ENCODE measurements around the gene C19orf12. TPM values are rescaled to one million over a fixed set of nuclear protein-coding genes. Genes with fewer than 3 reads are reported as not detected.
A peak's percentile ranks its signal among the peaks of the same experiment; 100 is the strongest.

C19orf12 gene
- total RNA-seq, 4 donors from 2014 or later, result 27.0 to 52.9 (median 38.9) TPM

DNA sequence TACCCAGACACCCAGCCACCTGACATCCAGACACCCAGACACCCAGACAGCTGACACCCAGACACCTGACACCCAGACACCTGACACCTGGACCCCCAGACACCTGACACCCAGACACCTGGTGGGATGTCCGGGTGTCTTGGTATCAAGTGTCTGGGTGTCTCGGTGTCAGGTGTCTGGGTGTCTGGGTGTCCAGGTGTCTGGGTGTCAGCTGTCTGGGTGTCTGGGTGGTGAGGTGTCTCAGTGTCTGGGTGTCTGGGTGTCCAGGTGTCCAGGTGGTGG lies 18.6 kb downstream of the C19orf12 start:
- no peak for DNase-seq (ENCODE audit: extremely low spot score)
- H3K9me3 ChIP-seq, result no peaks in the 10 kb centered on the region
- no peak for TF ChIP-seq CTCF (IDR thresholded peaks at IDR 0.05)
- TF ChIP-seq EP300 (IDR thresholded peaks at IDR 0.05), result no peak
- no peak for TF ChIP-seq POLR2AphosphoS5 (IDR thresholded peaks at IDR 0.05)
- TF ChIP-seq POLR2A (IDR thresholded peaks at IDR 0.05; ENCODE audit: low read depth), result no peak
- intact Hi-C loops (cut with DNase I), result no loop called here
- H3K27me3 ChIP-seq, result no peaks in the 10 kb centered on the region
- H3K4me3 ChIP-seq, result no peak overlapping the region
- 80% methylated on average over 2 of the region's 2 CpGs for WGBS
- H3K4me1 ChIP-seq, result peaks cover 0 to 25% (median 23%) of the 10 kb centered on the region in 4 donors
- no peak overlapping the region for H3K27ac ChIP-seq (replicated peaks in 1 of 4)
- peaks cover 0 to 3% (median 0%) of the 10 kb centered on the region in 4 donors for H3K36me3 ChIP-seq

- H3K27me3 ChIP-seq, result no peaks in the 10 kb centered on the region
- WGBS, result 92% methylated on average over 6 of the region's 6 CpGs
- H3K36me3 ChIP-seq, result no peaks in the 10 kb centered on the region
- H3K4me3 ChIP-seq, result no peak overlapping the region
- DNase-seq (ENCODE audit: extremely low spot score), result no peak
- H3K9me3 ChIP-seq, result peaks cover 0 to under 1% (median 0%) of the 10 kb centered on the region in 4 donors
- intact Hi-C loops (cut with DNase I), result no loop called here
- TF ChIP-seq POLR2AphosphoS5 (IDR thresholded peaks at IDR 0.05) (no peak), CTCF (IDR thresholded peaks at IDR 0.05) (no peak), EP300 (IDR thresholded peaks at IDR 0.05) (no peak), POLR2A (IDR thresholded peaks at IDR 0.05; ENCODE audit: low read depth) (no peak)
- peaks cover 0 to 25% (median 23%) of the 10 kb centered on the region in 4 donors for H3K4me1 ChIP-seq
- no peak overlapping the region for H3K27ac ChIP-seq (replicated peaks in 1 of 4)
These were observed 19.1 kb downstream of the C19orf12 start for GRCh38 chr19:29695765-29696564.

DNA sequence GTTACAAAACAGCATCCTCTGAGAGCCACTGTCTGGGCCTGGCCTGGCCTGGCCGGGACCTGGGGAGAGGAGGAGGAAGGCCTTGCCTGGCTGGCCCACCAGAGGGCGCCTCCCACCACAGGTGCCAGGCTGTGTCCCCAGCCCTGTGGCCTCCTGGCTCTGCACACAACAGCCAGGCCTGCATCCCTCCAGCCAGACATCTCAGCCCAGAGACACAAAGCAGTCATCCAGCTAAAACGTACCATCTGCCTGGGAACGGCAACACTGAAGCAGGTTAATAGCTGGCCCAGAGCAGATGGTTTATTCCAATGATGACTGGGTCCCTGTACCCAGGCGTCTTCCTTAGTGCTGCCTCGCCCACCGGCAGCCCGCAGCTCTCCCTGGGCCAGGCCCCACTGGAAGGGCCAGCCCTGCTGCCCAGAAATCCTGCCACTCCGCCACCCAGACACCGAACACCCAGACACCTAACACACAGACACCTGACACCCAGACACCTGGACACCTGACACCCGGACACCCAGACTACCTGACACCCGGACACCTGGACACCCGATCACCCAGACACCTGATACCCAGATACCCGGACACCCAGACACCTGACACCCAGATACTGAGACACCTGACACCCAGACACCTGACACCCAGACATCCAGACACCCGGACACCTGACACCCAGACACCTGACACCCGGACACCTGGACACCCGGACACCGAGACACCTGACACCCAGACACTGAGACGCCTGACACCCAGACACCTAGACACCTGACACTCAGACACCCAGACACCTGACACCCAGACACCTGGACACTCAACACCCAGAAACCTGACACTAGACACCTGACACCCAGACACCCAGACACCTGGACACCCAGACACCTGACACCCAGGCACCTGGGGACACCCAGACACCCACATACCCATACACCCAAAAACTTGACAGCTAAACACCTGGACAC lies 20.1 kb downstream of the C19orf12 start:
- 56% methylated on average over 13 of the region's 19 CpGs for WGBS
- DNase-seq (ENCODE audit: extremely low spot score), result peak; percentile 94

GRCh38 chr19:29694161-29694560 lies 20.9 kb downstream of the C19orf12 start:
- intact Hi-C loops (cut with DNase I), result loop anchor here (1.0 kb wide), 1 partner anchor 22 kb away; no protein-coding TSS in a partner anchor
- Histone ChIP-seq H3K27ac (replicated peaks in 1 of 4) (peak overlapping the region; percentile 36 to 41 (median 39)), H3K27me3 (no peaks in the 10 kb centered on the region), H3K4me3 (no peak overlapping the region), H3K36me3 (no peaks in the 10 kb centered on the region), H3K4me1 (peaks cover 0 to 25% (median 23%) of the 10 kb centered on the region in 4 donors), H3K9me3 (peaks cover 0 to 12% (median 3%) of the 10 kb centered on the region in 4 donors)
- 59% methylated on average over 5 of the region's 5 CpGs for WGBS
- no peak for DNase-seq (ENCODE audit: extremely low spot score)
- TF ChIP-seq EP300 (IDR thresholded peaks at IDR 0.05) (no peak), POLR2A (IDR thresholded peaks at IDR 0.05; ENCODE audit: low read depth) (no peak), CTCF (IDR thresholded peaks at IDR 0.05) (no peak), POLR2AphosphoS5 (IDR thresholded peaks at IDR 0.05) (no peak)

More for the DNA sequence above, 20.1 kb downstream of the C19orf12 start:
- H3K4me1 ChIP-seq, result peaks cover 0 to 25% (median 23%) of the 10 kb centered on the region in 4 donors
- H3K27me3 ChIP-seq, result no peaks in the 10 kb centered on the region
- H3K36me3 ChIP-seq, result no peaks in the 10 kb centered on the region
- intact Hi-C loops (cut with DNase I), result loop anchor here (1.0 kb wide), 1 partner anchor 21 kb away; no protein-coding TSS in a partner anchor
- no peak overlapping the region for H3K4me3 ChIP-seq
- peaks cover 0 to 10% (median 3%) of the 10 kb centered on the region in 4 donors for H3K9me3 ChIP-seq
- no peak for TF ChIP-seq EP300 (IDR thresholded peaks at IDR 0.05)
- no peak for TF ChIP-seq POLR2A (IDR thresholded peaks at IDR 0.05; ENCODE audit: low read depth)
- TF ChIP-seq POLR2AphosphoS5 (IDR thresholded peaks at IDR 0.05), result peak; percentile 52 to 73
- TF ChIP-seq CTCF (IDR thresholded peaks at IDR 0.05), result peak; percentile 79 to 94 (median 84)
- H3K27ac ChIP-seq (replicated peaks in 1 of 4), result peak overlapping the region in 3 of 4 donors; percentile 36 to 41 (median 37)

Data from esophagus muscularis mucosa (tissue), 4 donors.